Effector memory CD8-positive, alpha-beta T cell (primary cell): ENCODE results near the gene ZNF318.
"Not testable (repeated sequence)": the region's sequence is repeated elsewhere in the genome, so short reads cannot be mapped to it uniquely, and the experiment has no call there.

Source experiments
- ATAC-seq: fragments of 150-1000 bp; cut with Tn5 transposase; replicated peaks from 2 replicates; pipeline ENCODE4 v1.10.0; 2021; ENCODE audit warnings: mild to moderate bottlenecking, moderate library complexity
- DNase-seq, 3 experiments: peaks; one replicate each; pipeline ENCODE4 v3.0.0; 2021
- H3K27ac Mint-ChIP-seq, 2 donors: one replicate each; pipeline ENCODE4 v1.8.0; 2022; ENCODE audit warnings: mild to moderate bottlenecking in 2 of 2, mixed read lengths in 2 of 2, moderate library complexity in 2 of 2
- H3K27me3 Mint-ChIP-seq, 2 donors: one replicate each; pipeline ENCODE4 v1.8.0; 2022; ENCODE audit warnings: mixed read lengths in 2 of 2
- H3K36me3 Mint-ChIP-seq: one replicate; pipeline ENCODE4 v1.8.0; 2022; ENCODE audit warnings: mild to moderate bottlenecking, moderate library complexity, mixed read lengths; ENCODE audit not compliant: insufficient read depth
- H3K4me1 Mint-ChIP-seq, 2 donors: one replicate each; pipeline ENCODE4 v1.8.0; 2022; ENCODE audit warnings: low read depth in 2 of 2, mixed read lengths in 2 of 2
- H3K4me3 Mint-ChIP-seq, 2 donors: one replicate each; pipeline ENCODE4 v1.8.0; 2022; ENCODE audit warnings: mild to moderate bottlenecking in 2 of 2, mixed read lengths in 2 of 2, moderate library complexity in 2 of 2
- H3K9me3 Mint-ChIP-seq, 2 donors: one replicate each; pipeline ENCODE4 v1.8.0; 2022; ENCODE audit warnings: mixed read lengths in 2 of 2

Gene ZNF318

DNA sequence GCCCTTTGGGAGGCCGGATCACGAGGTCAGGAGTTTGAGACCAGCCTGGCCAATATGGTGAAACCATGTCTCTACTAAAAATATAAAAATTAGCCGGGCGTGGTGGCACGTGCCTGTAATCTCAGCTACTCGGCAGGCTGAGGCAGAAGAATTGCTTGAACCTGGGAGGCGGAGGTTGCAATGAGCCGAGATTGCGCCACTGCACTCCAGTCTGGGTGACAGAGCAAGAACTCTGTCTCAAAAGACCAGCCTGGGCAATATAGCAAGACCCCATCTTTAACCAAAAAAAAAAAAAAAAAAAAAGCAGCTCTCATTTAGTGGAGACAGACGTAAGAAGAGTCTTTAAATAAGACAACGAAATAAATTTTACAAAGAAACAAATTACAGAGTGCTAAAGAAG is 23.2 kb downstream of the ZNF318 start:
- not testable (repeated sequence) for H3K4me3 Mint-ChIP-seq

DNA sequence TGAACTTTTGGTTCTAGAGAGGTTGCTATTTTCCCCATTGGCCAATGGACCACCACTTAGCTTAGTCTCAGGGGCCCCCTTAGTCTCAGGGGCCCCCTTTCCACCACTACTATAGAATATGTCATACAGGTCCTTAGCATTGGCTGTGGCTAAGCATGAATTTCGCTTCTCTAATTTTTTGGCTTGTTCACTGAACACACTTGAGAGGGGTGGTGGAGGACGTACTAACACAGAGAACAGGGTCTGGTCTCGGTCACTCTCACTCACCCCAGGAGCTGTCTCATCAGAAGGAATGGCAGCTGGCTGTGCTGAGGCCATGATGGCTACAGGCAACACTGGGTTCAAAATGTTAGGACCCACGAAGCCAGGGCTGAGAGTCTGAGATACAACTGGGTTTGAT is 30.3 kb downstream of the ZNF318 start:
- no peaks in the 10 kb centered on the region for H3K9me3 Mint-ChIP-seq
- H3K27ac Mint-ChIP-seq = no peak overlapping the region
- no peaks in the 10 kb centered on the region for H3K27me3 Mint-ChIP-seq
- no peak for DNase-seq
- no peak for ATAC-seq
- peaks cover 0 to 10% of the 10 kb centered on the region in 2 donors for H3K4me1 Mint-ChIP-seq
- no peak overlapping the region for H3K4me3 Mint-ChIP-seq
- peaks cover 42% of the 10 kb centered on the region for H3K36me3 Mint-ChIP-seq

More for the DNA sequence above, 23.2 kb downstream of the ZNF318 start:
- peaks cover 25% of the 10 kb centered on the region for H3K36me3 Mint-ChIP-seq
- DNase-seq, H3K27ac Mint-ChIP-seq, ATAC-seq, H3K4me1 Mint-ChIP-seq, H3K9me3 Mint-ChIP-seq, H3K27me3 Mint-ChIP-seq: not testable (repeated sequence)

DNA sequence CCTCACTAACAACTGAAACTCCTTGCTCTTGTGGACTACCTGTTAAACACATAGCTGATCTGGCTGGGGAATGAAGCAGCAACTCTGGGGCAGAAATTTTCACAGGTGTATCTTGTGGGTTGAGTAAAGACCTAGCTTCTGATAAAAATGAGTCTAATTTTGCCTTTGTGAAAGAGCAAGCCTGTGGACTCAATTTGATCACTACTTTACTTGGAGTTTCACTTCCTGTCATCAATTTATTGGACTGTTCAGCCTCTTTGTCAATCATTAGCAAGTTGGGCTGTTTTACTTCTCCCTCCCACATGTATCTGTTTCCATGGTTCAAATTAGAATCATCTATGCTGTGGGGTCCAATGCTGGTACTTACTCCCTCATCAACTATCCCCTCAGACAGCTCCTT is 31.2 kb downstream of the ZNF318 start:
- no peak for DNase-seq
- Mint-ChIP-seq H3K4me1 (peaks cover 0 to 10% of the 10 kb centered on the region in 2 donors), H3K4me3 (no peak overlapping the region), H3K36me3 (peaks cover 41% of the 10 kb centered on the region), H3K9me3 (no peaks in the 10 kb centered on the region), H3K27ac (peak overlapping the region; percentile 15 to 36), H3K27me3 (no peaks in the 10 kb centered on the region)
- ATAC-seq = no peak

DNA sequence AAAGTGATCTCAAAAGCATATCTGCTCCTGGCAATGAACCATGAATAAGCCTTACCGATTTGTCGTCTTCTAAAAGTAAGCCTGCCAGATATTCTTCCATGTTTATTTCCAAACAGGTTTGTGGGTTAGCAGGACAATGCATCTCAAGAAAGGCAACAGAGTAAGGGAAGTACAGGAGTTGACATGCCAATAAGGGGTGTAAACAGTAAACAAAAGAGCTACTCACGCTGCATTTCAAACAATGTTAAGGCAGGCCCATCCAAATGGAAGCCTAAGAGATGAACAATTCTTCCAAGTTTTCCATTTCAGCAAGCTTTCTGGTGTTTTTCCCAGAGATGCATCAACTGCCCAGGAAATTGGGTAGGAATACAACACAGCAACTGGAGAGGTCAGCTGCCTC is 33.1 kb downstream of the ZNF318 start:
- H3K4me3 Mint-ChIP-seq = no peak overlapping the region
- DNase-seq = no peak
- no peak for ATAC-seq
- no peak overlapping the region for H3K27ac Mint-ChIP-seq
- H3K36me3 Mint-ChIP-seq = peaks cover 27% of the 10 kb centered on the region
- H3K4me1 Mint-ChIP-seq = peaks cover 2 to 10% of the 10 kb centered on the region in 2 donors
- H3K27me3 Mint-ChIP-seq = no peaks in the 10 kb centered on the region
- H3K9me3 Mint-ChIP-seq = no peaks in the 10 kb centered on the region

DNA sequence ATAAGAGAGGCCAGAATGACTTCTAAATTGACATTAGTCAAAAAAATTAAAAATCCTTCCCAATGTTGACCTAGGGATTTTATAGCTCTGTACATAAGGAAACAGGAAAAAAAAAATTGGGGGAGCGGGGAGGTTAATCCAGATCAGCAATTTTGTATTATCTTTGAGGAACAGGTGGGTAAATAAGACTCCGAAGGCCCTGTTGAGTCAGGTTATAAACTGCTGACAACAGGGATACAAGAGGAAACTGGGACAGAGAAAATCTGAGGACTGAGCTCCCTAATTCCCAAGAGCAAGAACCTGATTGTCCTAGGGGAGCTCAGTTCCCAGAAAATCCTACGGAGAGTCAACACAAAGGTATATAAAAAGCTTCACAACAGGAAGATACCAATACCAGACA is 34.0 kb downstream of the ZNF318 start:
- DNase-seq (no peak), ATAC-seq (no peak)
- no peaks in the 10 kb centered on the region for H3K27me3 Mint-ChIP-seq
- H3K4me3 Mint-ChIP-seq = no peak overlapping the region
- H3K27ac Mint-ChIP-seq = no peak overlapping the region
- no peaks in the 10 kb centered on the region for H3K9me3 Mint-ChIP-seq
- peaks cover 18% of the 10 kb centered on the region for H3K36me3 Mint-ChIP-seq
- H3K4me1 Mint-ChIP-seq = peaks cover 2 to 10% of the 10 kb centered on the region in 2 donors

DNA sequence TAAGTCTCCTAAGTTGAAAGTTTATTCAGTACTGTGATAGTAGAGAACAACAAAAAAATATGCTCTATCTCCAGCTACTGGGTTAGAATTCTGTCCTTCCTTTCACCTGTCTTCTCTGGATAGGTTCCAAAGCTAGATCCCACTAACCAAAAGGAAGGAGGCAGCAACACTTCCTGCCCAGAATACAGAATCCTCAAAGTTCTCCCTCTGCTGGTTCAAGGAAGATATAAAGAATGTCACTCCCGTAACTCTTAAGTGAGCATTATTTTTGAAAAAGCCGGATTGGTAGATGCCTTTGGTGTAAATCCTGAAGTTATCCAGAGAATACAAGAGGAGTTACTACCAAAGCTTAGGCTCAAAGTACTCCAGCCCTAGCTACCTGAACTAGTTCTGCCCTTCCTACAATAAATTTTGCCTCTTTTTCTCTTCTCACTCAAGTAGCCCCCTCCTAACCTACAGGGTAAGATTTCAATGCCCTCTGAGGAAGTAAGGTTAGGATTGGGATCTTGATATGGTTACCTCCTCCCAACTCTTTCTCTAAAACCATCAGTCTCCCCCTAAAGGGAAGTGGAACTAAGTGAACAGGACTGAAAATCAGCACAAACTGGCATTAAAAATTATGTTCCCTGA is 34.9 kb downstream of the ZNF318 start:
- no peak for ATAC-seq

DNA sequence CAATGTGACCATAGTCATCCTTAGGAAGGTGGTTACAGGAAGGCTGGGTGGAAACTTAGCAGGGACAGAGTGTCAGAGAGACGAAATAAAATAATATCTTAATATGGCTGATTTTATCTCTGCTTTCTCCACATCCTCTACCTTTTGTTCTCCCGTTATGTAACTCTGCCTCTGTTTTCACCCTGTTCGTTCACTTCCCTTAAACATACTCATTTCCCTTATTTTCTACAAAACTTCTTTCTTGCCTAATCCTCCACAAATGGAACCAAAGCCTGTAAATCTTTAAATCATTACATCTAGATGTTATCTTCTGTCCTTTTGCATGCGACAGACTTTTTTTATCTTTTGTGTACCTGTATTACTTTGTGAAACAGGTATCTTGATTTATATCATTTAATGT is 37.6 kb downstream of the ZNF318 start:
- DNase-seq (no peak), ATAC-seq (no peak)
- Mint-ChIP-seq H3K9me3 (no peaks in the 10 kb centered on the region), H3K27ac (peak overlapping the region in 1 of 2 donors; percentile 5), H3K4me3 (no peak overlapping the region), H3K36me3 (peaks cover 4% of the 10 kb centered on the region), H3K27me3 (no peaks in the 10 kb centered on the region), H3K4me1 (peaks cover 2 to 5% of the 10 kb centered on the region in 2 donors)

More for the DNA sequence above, 34.9 kb downstream of the ZNF318 start:
- no peak for DNase-seq
- Mint-ChIP-seq H3K27ac (no peak overlapping the region), H3K9me3 (no peaks in the 10 kb centered on the region), H3K27me3 (no peaks in the 10 kb centered on the region), H3K4me1 (peaks cover 2 to 10% of the 10 kb centered on the region in 2 donors), H3K36me3 (peaks cover 9% of the 10 kb centered on the region), H3K4me3 (no peak overlapping the region)

DNA sequence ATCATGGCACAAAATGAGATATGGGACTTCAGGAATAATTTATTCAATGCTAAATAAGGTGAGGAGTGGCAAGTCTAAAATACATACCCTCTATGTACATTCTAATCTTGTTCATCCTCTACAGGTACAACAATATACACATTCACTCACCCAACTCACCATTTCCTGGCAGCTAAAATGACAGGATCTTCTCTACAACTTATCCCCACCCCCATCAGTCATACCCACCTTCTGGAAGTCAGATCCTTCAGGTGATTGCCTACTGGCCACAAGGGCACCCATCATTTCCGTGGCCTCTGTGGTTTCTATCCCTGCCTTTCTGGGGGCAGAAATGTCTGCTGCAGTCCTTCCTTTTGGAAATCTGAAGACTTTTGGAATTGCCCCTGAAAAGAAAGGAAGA is 38.0 kb downstream of the ZNF318 start:
- Mint-ChIP-seq H3K36me3 (peaks cover 6% of the 10 kb centered on the region), H3K27me3 (no peaks in the 10 kb centered on the region), H3K4me3 (no peak overlapping the region), H3K4me1 (peaks cover 2 to 5% of the 10 kb centered on the region in 2 donors), H3K27ac (no peak overlapping the region), H3K9me3 (no peaks in the 10 kb centered on the region)
- no peak for ATAC-seq
- DNase-seq = no peak

DNA sequence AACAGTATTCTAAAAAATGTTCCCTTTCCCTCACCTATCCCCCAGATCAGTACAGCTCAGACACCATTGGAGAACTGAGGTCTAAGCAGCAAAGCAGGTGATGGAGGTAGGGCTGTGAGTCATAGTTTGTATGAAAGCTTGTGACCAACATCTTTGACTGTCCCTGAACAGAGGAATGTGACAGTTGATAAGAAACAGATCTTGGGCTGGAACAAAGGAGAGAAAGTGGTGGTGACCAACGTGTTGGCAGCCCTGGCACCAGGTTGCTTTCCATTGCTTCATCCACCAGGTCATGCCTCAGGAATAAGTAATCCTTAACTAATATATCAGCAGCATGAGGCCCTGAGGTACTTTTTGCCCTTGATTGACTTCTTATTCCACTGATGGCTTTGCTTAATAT is 40.9 kb downstream of the ZNF318 start:
- H3K27ac Mint-ChIP-seq = no peak overlapping the region
- H3K27me3 Mint-ChIP-seq = no peaks in the 10 kb centered on the region
- no peaks in the 10 kb centered on the region for H3K9me3 Mint-ChIP-seq
- DNase-seq (no peak), ATAC-seq (no peak)
- peaks cover 3% of the 10 kb centered on the region for H3K36me3 Mint-ChIP-seq
- peaks cover 2 to 5% of the 10 kb centered on the region in 2 donors for H3K4me1 Mint-ChIP-seq
- H3K4me3 Mint-ChIP-seq = no peak overlapping the region

DNA sequence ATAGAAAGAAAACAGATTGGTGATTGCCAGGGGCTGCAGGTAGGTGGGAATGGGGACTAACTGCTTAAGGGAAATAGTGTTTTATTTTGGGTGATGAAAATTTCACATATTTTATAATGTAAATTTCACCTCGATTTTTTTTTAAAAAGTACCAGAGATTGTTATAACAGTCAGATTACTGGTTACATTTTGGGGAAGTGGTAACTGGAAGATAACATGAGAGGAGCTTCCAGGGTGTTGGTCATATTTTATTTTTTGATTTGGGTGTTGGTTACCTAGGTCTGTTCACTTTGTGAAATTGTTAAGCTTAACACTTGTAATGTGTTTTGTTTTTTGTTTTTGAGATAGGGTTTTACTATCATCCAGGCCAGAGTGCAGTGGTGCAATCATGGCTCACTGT is 43.6 kb downstream of the ZNF318 start:
- Mint-ChIP-seq H3K9me3 (no peaks in the 10 kb centered on the region), H3K4me3 (no peak overlapping the region), H3K4me1 (no peaks in the 10 kb centered on the region), H3K36me3 (peaks cover 3% of the 10 kb centered on the region), H3K27ac (no peak overlapping the region), H3K27me3 (no peaks in the 10 kb centered on the region)
- ATAC-seq = no peak
- DNase-seq = no peak

DNA sequence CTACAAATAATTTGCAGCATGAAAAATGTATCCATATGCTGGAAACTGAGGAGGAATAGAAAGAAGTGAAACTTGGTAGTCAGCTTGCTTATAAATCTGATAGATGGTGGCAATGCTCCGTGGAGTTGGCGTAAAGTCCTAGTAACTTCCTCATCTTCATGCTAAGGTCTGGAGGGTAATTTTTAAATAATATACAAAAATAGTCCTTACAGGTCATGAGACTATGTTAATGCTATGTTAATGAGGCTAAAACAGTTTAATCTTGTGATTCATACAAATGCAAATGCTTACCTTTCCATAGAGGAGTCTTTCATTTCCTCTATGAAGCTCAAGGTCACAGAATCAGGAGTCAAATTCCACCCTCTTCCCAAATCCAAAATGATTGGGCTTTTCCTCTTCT is 51.4 kb downstream of the ZNF318 start:
- DNase-seq (no peak), ATAC-seq (no peak)
- H3K4me3 Mint-ChIP-seq = no peak overlapping the region
- H3K4me1 Mint-ChIP-seq = peaks cover 0 to 2% of the 10 kb centered on the region in 2 donors
- H3K36me3 Mint-ChIP-seq = no peaks in the 10 kb centered on the region
- no peaks in the 10 kb centered on the region for H3K9me3 Mint-ChIP-seq
- H3K27ac Mint-ChIP-seq = peak overlapping the region in 1 of 2 donors; percentile 35
- no peaks in the 10 kb centered on the region for H3K27me3 Mint-ChIP-seq

DNA sequence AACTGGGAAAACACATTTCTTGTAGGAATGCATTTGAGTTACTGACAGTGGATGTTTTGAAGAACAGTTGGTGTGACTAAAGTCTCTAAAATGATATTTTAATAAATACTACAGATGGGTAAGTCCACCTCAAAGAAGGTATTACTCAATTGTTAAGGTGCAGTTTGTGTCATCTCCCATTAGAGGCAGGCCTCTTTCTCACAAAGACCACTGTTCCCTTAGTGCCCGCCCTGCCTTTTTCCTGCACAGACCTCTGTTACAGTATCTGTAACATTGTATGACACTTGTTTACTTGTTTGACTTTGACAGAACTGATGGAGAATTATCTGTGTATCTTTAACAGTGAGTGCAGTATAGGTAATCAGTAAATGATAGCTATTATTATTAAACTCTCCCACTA is 55.6 kb downstream of the ZNF318 start:
- no peak for ATAC-seq
- Mint-ChIP-seq H3K27me3 (peaks cover 0 to 8% of the 10 kb centered on the region in 2 donors), H3K36me3 (no peaks in the 10 kb centered on the region), H3K9me3 (no peaks in the 10 kb centered on the region), H3K27ac (no peak overlapping the region), H3K4me3 (no peak overlapping the region), H3K4me1 (peaks cover under 1 to 3% of the 10 kb centered on the region in 2 donors)
- DNase-seq = no peak

DNA sequence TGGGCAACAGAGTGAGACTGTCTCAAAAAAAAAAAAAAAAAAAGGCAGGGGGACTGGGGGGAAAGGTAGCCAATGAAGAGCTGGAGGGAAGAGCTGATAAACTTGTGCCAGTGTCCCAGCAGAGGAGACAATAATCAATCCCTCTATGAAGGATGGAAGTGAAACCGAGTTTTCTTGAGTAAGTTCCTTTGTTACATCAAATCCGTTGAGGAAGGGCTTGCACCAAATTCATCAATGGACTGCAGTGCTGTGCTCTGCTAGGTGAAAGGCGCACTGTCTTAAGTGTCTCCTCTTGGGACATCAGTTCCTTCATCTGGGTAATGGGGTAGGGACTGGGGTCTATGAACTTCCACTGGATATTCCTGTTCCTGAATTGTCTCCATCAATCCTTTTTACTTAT is 57.8 kb downstream of the ZNF318 start:
- H3K27ac Mint-ChIP-seq = no peak overlapping the region
- H3K4me3 Mint-ChIP-seq = no peak overlapping the region
- ATAC-seq (no peak), DNase-seq (no peak)
- H3K4me1 Mint-ChIP-seq = peaks cover 7 to 9% of the 10 kb centered on the region in 2 donors
- H3K36me3 Mint-ChIP-seq = no peaks in the 10 kb centered on the region
- no peaks in the 10 kb centered on the region for H3K9me3 Mint-ChIP-seq
- H3K27me3 Mint-ChIP-seq = peaks cover 5 to 12% of the 10 kb centered on the region in 2 donors

DNA sequence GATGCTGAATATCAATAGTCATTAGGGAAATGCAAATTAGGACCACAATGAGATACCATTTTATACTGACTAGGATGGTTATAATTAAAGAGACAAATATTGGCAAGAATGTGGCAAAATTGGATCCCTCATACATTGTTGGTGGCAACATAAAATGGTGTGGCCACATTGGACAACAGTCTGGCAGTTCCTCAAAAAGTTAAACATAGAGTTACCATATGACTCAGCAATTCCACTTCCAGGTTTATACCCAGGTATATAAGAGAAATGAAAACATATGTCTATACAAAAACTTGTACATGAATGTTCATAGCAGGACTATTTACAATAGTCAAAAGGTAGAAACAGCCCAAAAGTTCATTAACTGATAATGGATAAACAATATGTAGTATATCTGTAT is 58.8 kb downstream of the ZNF318 start:
- no peak overlapping the region for H3K4me3 Mint-ChIP-seq
- H3K27me3 Mint-ChIP-seq = peaks cover 5 to 17% of the 10 kb centered on the region in 2 donors
- no peaks in the 10 kb centered on the region for H3K36me3 Mint-ChIP-seq
- H3K9me3 Mint-ChIP-seq = no peaks in the 10 kb centered on the region
- H3K4me1 Mint-ChIP-seq = peaks cover 7 to 9% of the 10 kb centered on the region in 2 donors
- no peak for DNase-seq
- ATAC-seq = no peak
- H3K27ac Mint-ChIP-seq = no peak overlapping the region
